ENCODE measurements around the gene RYK.
"Not testable (repeated sequence)": the region's sequence is repeated elsewhere in the genome, so short reads cannot be mapped to it uniquely, and the experiment has no call there.

The RYK gene

GRCh38 chr3:134277066-134277660 lies 26.5 kb upstream of the RYK start:
- peaks cover 58 to 73% of the 10 kb centered on the region in 2 donors for H3K27me3 Mint-ChIP-seq
- peaks cover 2 to 5% of the 10 kb centered on the region in 2 donors for H3K4me1 Mint-ChIP-seq
- H3K36me3 Mint-ChIP-seq: peaks cover 0 to 3% of the 10 kb centered on the region in 2 donors
- DNase-seq (no peak), ATAC-seq (replicated peaks) (no peak)
- H3K27ac Mint-ChIP-seq: no peak overlapping the region
- peaks cover 5 to 12% of the 10 kb centered on the region in 2 donors for H3K9me3 Mint-ChIP-seq
- no peak overlapping the region for H3K4me3 Mint-ChIP-seq

- no peak overlapping the region for H3K4me3 Mint-ChIP-seq
- H3K27ac Mint-ChIP-seq: no peak overlapping the region
- peaks cover 0 to 3% of the 10 kb centered on the region in 2 donors for H3K36me3 Mint-ChIP-seq
- no peak for DNase-seq
- peaks cover 57 to 74% of the 10 kb centered on the region in 2 donors for H3K27me3 Mint-ChIP-seq
- peaks cover 2 to 5% of the 10 kb centered on the region in 2 donors for H3K4me1 Mint-ChIP-seq
- H3K9me3 Mint-ChIP-seq: peaks cover 5 to 9% of the 10 kb centered on the region in 2 donors
- ATAC-seq (replicated peaks): no peak
These were observed 25.4 kb upstream of the RYK start for GRCh38 chr3:134276086-134276485.

GRCh38 chr3:134275110-134275509 lies 24.5 kb upstream of the RYK start:
- not testable (repeated sequence) for H3K9me3 Mint-ChIP-seq; H3K4me3 Mint-ChIP-seq; DNase-seq; H3K4me1 Mint-ChIP-seq; ATAC-seq (replicated peaks); H3K27ac Mint-ChIP-seq; H3K36me3 Mint-ChIP-seq
- peaks cover 56 to 68% of the 10 kb centered on the region in 2 donors for H3K27me3 Mint-ChIP-seq

GRCh38 chr3:134274571-134274970 lies 23.9 kb upstream of the RYK start:
- peaks cover 5 to 9% of the 10 kb centered on the region in 2 donors for H3K9me3 Mint-ChIP-seq

GRCh38 chr3:134267996-134268395 lies 17.3 kb upstream of the RYK start:
- no peak for ATAC-seq (replicated peaks)

More at GRCh38 chr3:134274571-134274970, 23.9 kb upstream of the RYK start:
- Mint-ChIP-seq H3K4me3 (no peak overlapping the region), H3K4me1 (peaks cover 2 to 5% of the 10 kb centered on the region in 2 donors), H3K36me3 (peaks cover 0 to 3% of the 10 kb centered on the region in 2 donors), H3K27ac (no peak overlapping the region), H3K27me3 (peaks cover 56 to 68% of the 10 kb centered on the region in 2 donors)
- no peak for ATAC-seq (replicated peaks)
- no peak for DNase-seq

GRCh38 chr3:134260987-134261386 lies 10.3 kb upstream of the RYK start:
- Mint-ChIP-seq H3K9me3 (no peaks in the 10 kb centered on the region), H3K27me3 (peaks cover 30 to 48% of the 10 kb centered on the region in 2 donors), H3K4me3 (no peak overlapping the region), H3K4me1 (peaks cover 7 to 18% of the 10 kb centered on the region in 2 donors), H3K36me3 (no peaks in the 10 kb centered on the region), H3K27ac (no peak overlapping the region)
- DNase-seq (no peak), ATAC-seq (replicated peaks) (no peak)

More at GRCh38 chr3:134267996-134268395, 17.3 kb upstream of the RYK start:
- H3K4me3 Mint-ChIP-seq: no peak overlapping the region
- no peaks in the 10 kb centered on the region for H3K4me1 Mint-ChIP-seq
- DNase-seq: no peak
- no peak overlapping the region for H3K27ac Mint-ChIP-seq
- peaks cover 41 to 54% of the 10 kb centered on the region in 2 donors for H3K27me3 Mint-ChIP-seq
- no peaks in the 10 kb centered on the region for H3K36me3 Mint-ChIP-seq
- no peaks in the 10 kb centered on the region for H3K9me3 Mint-ChIP-seq

- no peak overlapping the region for H3K4me3 Mint-ChIP-seq
- ATAC-seq (replicated peaks): peak in 1 of 2 donors; percentile 28
These were observed 8.2 kb upstream of the RYK start for GRCh38 chr3:134258761-134259347.

GRCh38 chr3:134255404-134255803 lies 4.7 kb upstream of the RYK start:
- Mint-ChIP-seq H3K27me3 (peaks cover 6 to 21% of the 10 kb centered on the region in 2 donors), H3K36me3 (no peaks in the 10 kb centered on the region), H3K27ac (no peak overlapping the region), H3K4me3 (no peak overlapping the region), H3K4me1 (peaks cover 28 to 56% of the 10 kb centered on the region in 2 donors), H3K9me3 (no peaks in the 10 kb centered on the region)
- DNase-seq (no peak), ATAC-seq (replicated peaks) (no peak)

More at GRCh38 chr3:134258761-134259347, 8.2 kb upstream of the RYK start:
- Mint-ChIP-seq H3K9me3 (no peaks in the 10 kb centered on the region), H3K4me1 (peaks cover 16 to 34% of the 10 kb centered on the region in 2 donors), H3K27ac (no peak overlapping the region), H3K36me3 (no peaks in the 10 kb centered on the region), H3K27me3 (peaks cover 22 to 38% of the 10 kb centered on the region in 2 donors)
- no peak for DNase-seq

- H3K4me3 Mint-ChIP-seq: peak overlapping the region; percentile 4 to 22
- peak in 1 of 2 donors; percentile 17 for ATAC-seq (replicated peaks)
These were observed 3.0 kb upstream of the RYK start for GRCh38 chr3:134253475-134254226.

GRCh38 chr3:134252766-134253165 lies 2.1 kb upstream of the RYK start:
- Mint-ChIP-seq H3K27ac (no peak overlapping the region), H3K9me3 (no peaks in the 10 kb centered on the region), H3K4me3 (no peak overlapping the region), H3K27me3 (peaks cover 0 to 5% of the 10 kb centered on the region in 2 donors), H3K4me1 (peaks cover 37 to 65% of the 10 kb centered on the region in 2 donors), H3K36me3 (peaks cover 0 to 3% of the 10 kb centered on the region in 2 donors)
- DNase-seq (no peak), ATAC-seq (replicated peaks) (no peak)

More at GRCh38 chr3:134253475-134254226, 3.0 kb upstream of the RYK start:
- DNase-seq: peak; percentile 35
- Mint-ChIP-seq H3K9me3 (no peaks in the 10 kb centered on the region), H3K27ac (peak overlapping the region; percentile 9), H3K36me3 (peaks cover 0 to 3% of the 10 kb centered on the region in 2 donors), H3K27me3 (peaks cover 2 to 8% of the 10 kb centered on the region in 2 donors), H3K4me1 (peaks cover 30 to 59% of the 10 kb centered on the region in 2 donors)

- Mint-ChIP-seq H3K36me3 (peaks cover 6 to 7% of the 10 kb centered on the region in 2 donors), H3K4me1 (peaks cover 42 to 71% of the 10 kb centered on the region in 2 donors), H3K27ac (peak overlapping the region; percentile 82), H3K9me3 (no peaks in the 10 kb centered on the region), H3K4me3 (peak overlapping the region; percentile 69 to 72), H3K27me3 (peaks cover 0 to 5% of the 10 kb centered on the region in 2 donors)
- DNase-seq (no peak), ATAC-seq (replicated peaks) (no peak)
These were observed 1.2 kb upstream of the RYK start for GRCh38 chr3:134251731-134252391.

GRCh38 chr3:134249935-134250716 lies 533 bp downstream of the RYK start:
- peaks cover 9 to 17% of the 10 kb centered on the region in 2 donors for H3K36me3 Mint-ChIP-seq
- peak overlapping the region; percentile 91 to 98 for H3K4me3 Mint-ChIP-seq
- peaks cover 45 to 72% of the 10 kb centered on the region in 2 donors for H3K4me1 Mint-ChIP-seq
- H3K27ac Mint-ChIP-seq: peak overlapping the region; percentile 94
- DNase-seq: peak; percentile 40
- H3K9me3 Mint-ChIP-seq: no peaks in the 10 kb centered on the region
- peak; percentile 67 to 77 for ATAC-seq (replicated peaks)
- H3K27me3 Mint-ChIP-seq: no peaks in the 10 kb centered on the region

- peak overlapping the region; percentile 91 to 95 for H3K4me3 Mint-ChIP-seq
- peaks cover 47 to 74% of the 10 kb centered on the region in 2 donors for H3K4me1 Mint-ChIP-seq
- DNase-seq (no peak), ATAC-seq (replicated peaks) (peak; percentile 5 to 6)
- peak overlapping the region; percentile 94 for H3K27ac Mint-ChIP-seq
- H3K27me3 Mint-ChIP-seq: no peaks in the 10 kb centered on the region
- peaks cover 12 to 20% of the 10 kb centered on the region in 2 donors for H3K36me3 Mint-ChIP-seq
- no peaks in the 10 kb centered on the region for H3K9me3 Mint-ChIP-seq
These were observed 1.3 kb downstream of the RYK start for GRCh38 chr3:134249296-134249841.
